ENCODE measurements around the gene FTO.

Gene FTO

GRCh38 chr16:53717577-53717976 is 13.6 kb downstream of the FTO start:
- peaks cover 0 to 3% of the 10 kb centered on the region in 2 donors for H3K36me3 ChIP-seq (replicated peaks in 1 of 2; ENCODE audit: control insufficient read depth in 2 of 2, insufficient read depth in 2 of 2, low read length in 2 of 2)

GRCh38 chr16:53721017-53721416 is 17.1 kb downstream of the FTO start:
- no peak for DNase-seq (ENCODE audit: low spot score)
- no peak overlapping the region for H2BK5ac ChIP-seq (ENCODE audit: low read length)
- H3K36me3 ChIP-seq (replicated peaks in 1 of 2; ENCODE audit: control insufficient read depth in 2 of 2, insufficient read depth in 2 of 2, low read length in 2 of 2) = peaks cover 0 to 3% of the 10 kb centered on the region in 2 donors
- no peak overlapping the region for H3K18ac ChIP-seq (ENCODE audit: low read length)
- H2BK15ac ChIP-seq (ENCODE audit: low read length) = no peak overlapping the region
- no peaks in the 10 kb centered on the region for H3K27me3 ChIP-seq (ENCODE audit: control insufficient read depth in 3 of 3, insufficient read depth in 3 of 3, low read depth in 1 of 3, low read length in 3 of 3)
- no peak overlapping the region for H4K8ac ChIP-seq (ENCODE audit: low read depth, low read length)
- H3K14ac ChIP-seq (ENCODE audit: low read length) = no peak overlapping the region
- no peak overlapping the region for H3K4me2 ChIP-seq (ENCODE audit: insufficient read depth, low read length, poor library complexity, severe bottlenecking)
- H3K9ac ChIP-seq (ENCODE audit: low read depth, low read length, poor library complexity) = no peak overlapping the region
- peak overlapping the region in 1 of 2 donors; percentile 65 for H3K4me3 ChIP-seq (ENCODE audit: low read length in 2 of 2)
- H2AFZ ChIP-seq (ENCODE audit: low read length) = no peak overlapping the region
- peaks cover 2% of the 10 kb centered on the region for H3K79me1 ChIP-seq (ENCODE audit: low read depth, low read length)
- H3K23ac ChIP-seq (ENCODE audit: low read depth, low read length, poor library complexity) = no peak overlapping the region
- no peak overlapping the region for H4K91ac ChIP-seq (ENCODE audit: low read depth, low read length, poor library complexity)
- no peak overlapping the region for H3K27ac ChIP-seq (replicated peaks; ENCODE audit: low read length)
- H3K4ac ChIP-seq (ENCODE audit: low read length) = no peak overlapping the region
- no peak overlapping the region for H2BK12ac ChIP-seq (ENCODE audit: low read length)
- no CpG with 5 or more reads among the region's 5 CpGs for WGBS, 2 donors (ENCODE audit: extremely low coverage in 2 of 2, insufficient read length in 2 of 2, insufficient replicate concordance in 1 of 2)
- H3K4me1 ChIP-seq (ENCODE audit: control insufficient read depth in 2 of 2, insufficient read depth in 1 of 2, low read depth in 1 of 2, low read length in 2 of 2) = peaks cover 0 to 17% of the 10 kb centered on the region in 2 donors
- no peak overlapping the region for H2AK5ac ChIP-seq (ENCODE audit: low read depth, low read length)
- peaks cover 0 to 3% of the 10 kb centered on the region in 2 donors for H3K9me3 ChIP-seq (replicated peaks in 1 of 2; ENCODE audit: control insufficient read depth in 2 of 2, insufficient read depth in 1 of 2, low read depth in 1 of 2, low read length in 2 of 2)
- H2BK120ac ChIP-seq (ENCODE audit: low read depth, low read length) = no peak overlapping the region

More at GRCh38 chr16:53717577-53717976, 13.6 kb downstream of the FTO start:
- H2AK5ac ChIP-seq (ENCODE audit: low read depth, low read length) = no peak overlapping the region
- no peak overlapping the region for H3K18ac ChIP-seq (ENCODE audit: low read length)
- DNase-seq (ENCODE audit: low spot score) = no peak
- H3K79me1 ChIP-seq (ENCODE audit: low read depth, low read length) = peaks cover 2% of the 10 kb centered on the region
- H3K27ac ChIP-seq (replicated peaks; ENCODE audit: low read length) = no peak overlapping the region
- WGBS, 2 donors (ENCODE audit: extremely low coverage in 2 of 2, insufficient read length in 2 of 2, insufficient replicate concordance in 1 of 2) = no CpG with 5 or more reads among the region's 3 CpGs
- no peak overlapping the region for H2AFZ ChIP-seq (ENCODE audit: low read length)
- H2BK5ac ChIP-seq (ENCODE audit: low read length) = no peak overlapping the region
- no peak overlapping the region for H3K23ac ChIP-seq (ENCODE audit: low read depth, low read length, poor library complexity)
- H3K9me3 ChIP-seq (replicated peaks in 1 of 2; ENCODE audit: control insufficient read depth in 2 of 2, insufficient read depth in 1 of 2, low read depth in 1 of 2, low read length in 2 of 2) = peaks cover 0 to 3% of the 10 kb centered on the region in 2 donors
- no peak overlapping the region for H3K4me3 ChIP-seq (ENCODE audit: low read length in 2 of 2)
- H3K4ac ChIP-seq (ENCODE audit: low read length) = no peak overlapping the region
- H2BK15ac ChIP-seq (ENCODE audit: low read length) = no peak overlapping the region
- no peaks in the 10 kb centered on the region for H3K27me3 ChIP-seq (ENCODE audit: control insufficient read depth in 3 of 3, insufficient read depth in 3 of 3, low read depth in 1 of 3, low read length in 3 of 3)
- no peak overlapping the region for H3K9ac ChIP-seq (ENCODE audit: low read depth, low read length, poor library complexity)
- H2BK12ac ChIP-seq (ENCODE audit: low read length) = no peak overlapping the region
- no peak overlapping the region for H2BK120ac ChIP-seq (ENCODE audit: low read depth, low read length)
- peaks cover 0 to 10% of the 10 kb centered on the region in 2 donors for H3K4me1 ChIP-seq (ENCODE audit: control insufficient read depth in 2 of 2, insufficient read depth in 1 of 2, low read depth in 1 of 2, low read length in 2 of 2)
- H4K8ac ChIP-seq (ENCODE audit: low read depth, low read length) = no peak overlapping the region
- H4K91ac ChIP-seq (ENCODE audit: low read depth, low read length, poor library complexity) = no peak overlapping the region
- H3K14ac ChIP-seq (ENCODE audit: low read length) = no peak overlapping the region
- no peak overlapping the region for H3K4me2 ChIP-seq (ENCODE audit: insufficient read depth, low read length, poor library complexity, severe bottlenecking)

GRCh38 chr16:53726625-53727024 is 22.7 kb downstream of the FTO start:
- H4K8ac ChIP-seq (ENCODE audit: low read depth, low read length) = no peak overlapping the region
- H3K4me2 ChIP-seq (ENCODE audit: insufficient read depth, low read length, poor library complexity, severe bottlenecking) = no peak overlapping the region
- no peak overlapping the region for H2BK12ac ChIP-seq (ENCODE audit: low read length)
- H2BK5ac ChIP-seq (ENCODE audit: low read length) = no peak overlapping the region
- peaks cover 0 to 3% of the 10 kb centered on the region in 2 donors for H3K9me3 ChIP-seq (replicated peaks in 1 of 2; ENCODE audit: control insufficient read depth in 2 of 2, insufficient read depth in 1 of 2, low read depth in 1 of 2, low read length in 2 of 2)
- no peak overlapping the region for H3K4ac ChIP-seq (ENCODE audit: low read length)
- no peaks in the 10 kb centered on the region for H3K27me3 ChIP-seq (ENCODE audit: control insufficient read depth in 3 of 3, insufficient read depth in 3 of 3, low read depth in 1 of 3, low read length in 3 of 3)
- no peak overlapping the region for H3K27ac ChIP-seq (replicated peaks; ENCODE audit: low read length)
- no peaks in the 10 kb centered on the region for H3K79me1 ChIP-seq (ENCODE audit: low read depth, low read length)
- peak; percentile 29 for DNase-seq (ENCODE audit: low spot score)
- no peak overlapping the region for H3K18ac ChIP-seq (ENCODE audit: low read length)
- no peak overlapping the region for H3K14ac ChIP-seq (ENCODE audit: low read length)
- H2AK5ac ChIP-seq (ENCODE audit: low read depth, low read length) = no peak overlapping the region
- H3K4me3 ChIP-seq (ENCODE audit: low read length in 2 of 2) = no peak overlapping the region
- H2BK15ac ChIP-seq (ENCODE audit: low read length) = no peak overlapping the region
- no peak overlapping the region for H4K91ac ChIP-seq (ENCODE audit: low read depth, low read length, poor library complexity)
- H3K9ac ChIP-seq (ENCODE audit: low read depth, low read length, poor library complexity) = no peak overlapping the region
- no peak overlapping the region for H2BK120ac ChIP-seq (ENCODE audit: low read depth, low read length)
- H3K36me3 ChIP-seq (replicated peaks in 1 of 2; ENCODE audit: control insufficient read depth in 2 of 2, insufficient read depth in 2 of 2, low read length in 2 of 2) = no peaks in the 10 kb centered on the region
- H3K4me1 ChIP-seq (ENCODE audit: control insufficient read depth in 2 of 2, insufficient read depth in 1 of 2, low read depth in 1 of 2, low read length in 2 of 2) = peaks cover 8 to 30% of the 10 kb centered on the region in 2 donors
- H2AFZ ChIP-seq (ENCODE audit: low read length) = no peak overlapping the region
- H3K23ac ChIP-seq (ENCODE audit: low read depth, low read length, poor library complexity) = no peak overlapping the region

GRCh38 chr16:53730693-53731092 is 26.7 kb downstream of the FTO start:
- Histone ChIP-seq H2BK120ac (ENCODE audit: low read depth, low read length) (no peak overlapping the region), H3K36me3 (replicated peaks in 1 of 2; ENCODE audit: control insufficient read depth in 2 of 2, insufficient read depth in 2 of 2, low read length in 2 of 2) (no peaks in the 10 kb centered on the region), H4K91ac (ENCODE audit: low read depth, low read length, poor library complexity) (no peak overlapping the region), H2BK12ac (ENCODE audit: low read length) (no peak overlapping the region), H3K27ac (replicated peaks; ENCODE audit: low read length) (no peak overlapping the region), H3K4me2 (ENCODE audit: insufficient read depth, low read length, poor library complexity, severe bottlenecking) (no peak overlapping the region), H3K14ac (ENCODE audit: low read length) (no peak overlapping the region), H2BK15ac (ENCODE audit: low read length) (no peak overlapping the region), H3K4ac (ENCODE audit: low read length) (no peak overlapping the region), H3K9me3 (replicated peaks in 1 of 2; ENCODE audit: control insufficient read depth in 2 of 2, insufficient read depth in 1 of 2, low read depth in 1 of 2, low read length in 2 of 2) (peaks cover 0 to 3% of the 10 kb centered on the region in 2 donors), H4K8ac (ENCODE audit: low read depth, low read length) (no peak overlapping the region), H3K4me3 (ENCODE audit: low read length in 2 of 2) (no peak overlapping the region), H3K18ac (ENCODE audit: low read length) (no peak overlapping the region), H2AFZ (ENCODE audit: low read length) (no peak overlapping the region), H3K4me1 (ENCODE audit: control insufficient read depth in 2 of 2, insufficient read depth in 1 of 2, low read depth in 1 of 2, low read length in 2 of 2) (peaks cover 8 to 17% of the 10 kb centered on the region in 2 donors), H2AK5ac (ENCODE audit: low read depth, low read length) (no peak overlapping the region), H2BK5ac (ENCODE audit: low read length) (no peak overlapping the region), H3K23ac (ENCODE audit: low read depth, low read length, poor library complexity) (no peak overlapping the region), H3K27me3 (ENCODE audit: control insufficient read depth in 3 of 3, insufficient read depth in 3 of 3, low read depth in 1 of 3, low read length in 3 of 3) (no peaks in the 10 kb centered on the region), H3K9ac (ENCODE audit: low read depth, low read length, poor library complexity) (no peak overlapping the region), H3K79me1 (ENCODE audit: low read depth, low read length) (peaks cover 2% of the 10 kb centered on the region)
- no peak for DNase-seq (ENCODE audit: low spot score)
- WGBS, 2 donors (ENCODE audit: extremely low coverage in 2 of 2, insufficient read length in 2 of 2, insufficient replicate concordance in 1 of 2) = no CpG with 5 or more reads among the region's 3 CpGs

Measured in neuronal stem cell (in vitro differentiated cells).